Measurements from ENCODE around the gene SLC9C1.

The SLC9C1 gene

GRCh38 chr3:112175646-112176045, 118.4 kb downstream of the SLC9C1 start:
- no peak for DNase-seq

- no peak for DNase-seq
Measured at GRCh38 chr3:112175037-112175436, 119.0 kb downstream of the SLC9C1 start.

DNA sequence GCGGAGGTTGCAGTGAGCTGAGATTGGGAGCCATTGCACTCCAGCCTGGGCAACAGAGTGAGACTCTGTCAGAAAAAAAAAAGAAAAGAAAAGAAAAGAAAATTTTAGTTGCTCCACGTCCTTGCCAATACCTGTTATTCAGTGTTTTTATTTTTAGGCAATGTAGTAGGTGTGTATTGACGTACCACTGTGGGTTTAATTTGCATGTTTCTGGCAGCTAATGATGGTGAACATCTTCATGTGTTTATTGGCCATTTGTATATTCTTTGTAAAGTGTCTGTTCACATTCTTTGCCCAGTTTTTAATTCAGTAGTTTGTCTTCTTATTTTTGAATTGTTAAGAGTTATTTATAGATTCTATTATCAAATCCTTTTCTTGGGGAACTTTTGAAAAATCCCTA, 122.9 kb downstream of the SLC9C1 start:
- no peak for DNase-seq

- no peak for DNase-seq
Measured at GRCh38 chr3:112170046-112170445, 124.0 kb downstream of the SLC9C1 start.

GRCh38 chr3:112167758-112168157, 126.3 kb downstream of the SLC9C1 start:
- no peak for DNase-seq

DNA sequence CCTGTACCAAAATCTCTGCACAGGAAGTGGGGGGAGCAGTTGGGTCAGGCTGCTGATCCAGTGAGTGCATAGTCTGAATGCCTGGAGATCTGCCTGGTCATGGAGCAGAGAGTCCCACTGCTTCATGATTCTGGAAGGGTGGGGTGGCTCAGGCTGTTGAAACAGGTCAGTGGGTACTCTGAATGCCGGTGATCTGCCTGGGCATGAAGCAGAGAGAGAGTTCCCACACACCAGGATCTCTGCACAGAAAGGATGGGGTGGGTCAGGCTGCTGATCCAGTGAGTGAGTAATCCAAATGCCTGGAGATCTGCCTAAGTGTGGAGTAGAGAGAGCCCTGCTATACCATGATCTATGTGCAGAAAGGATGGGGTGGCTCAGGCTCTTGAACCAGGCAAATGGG, 144.9 kb downstream of the SLC9C1 start:
- no peak for DNase-seq

DNA sequence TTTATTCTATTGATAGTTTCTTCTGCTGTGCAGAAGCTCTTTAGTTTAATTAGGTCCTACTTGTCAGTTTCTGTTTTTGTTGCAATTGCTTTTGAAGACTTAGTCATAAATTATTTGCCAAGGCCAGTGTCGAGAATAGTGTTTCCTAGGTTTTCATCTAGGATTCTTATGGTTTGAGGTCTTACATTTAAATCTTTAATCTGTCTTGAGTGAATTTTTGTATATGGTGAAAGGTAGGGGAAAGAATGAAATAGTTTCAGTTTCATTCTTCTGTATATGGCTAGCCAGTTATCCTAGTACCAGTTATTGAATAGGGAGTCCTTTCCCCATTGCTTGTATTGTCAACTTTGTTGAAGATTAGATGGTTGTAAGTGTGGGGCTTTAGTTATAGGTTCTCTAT, 150.3 kb downstream of the SLC9C1 start:
- DNase-seq = no peak

DNA sequence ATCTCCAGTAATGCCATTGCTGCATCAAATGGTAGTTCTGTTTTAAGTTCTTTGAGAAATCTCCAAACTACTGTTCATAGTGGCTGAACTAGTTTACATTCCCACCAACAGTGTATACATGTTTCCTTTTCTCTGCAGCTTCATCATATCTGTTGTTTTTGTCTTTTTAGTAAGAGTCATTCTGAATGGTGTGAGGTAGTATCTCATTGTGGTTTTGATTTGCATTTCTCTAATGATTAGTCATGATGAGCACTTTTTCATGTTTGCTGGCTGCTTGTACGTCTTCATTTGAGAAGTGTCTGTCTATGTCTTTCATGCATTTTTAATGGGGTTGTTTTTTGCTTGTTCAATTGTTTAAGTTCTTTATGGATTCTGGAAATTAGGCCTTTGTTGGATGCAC, 150.8 kb downstream of the SLC9C1 start:
- DNase-seq = no peak

DNA sequence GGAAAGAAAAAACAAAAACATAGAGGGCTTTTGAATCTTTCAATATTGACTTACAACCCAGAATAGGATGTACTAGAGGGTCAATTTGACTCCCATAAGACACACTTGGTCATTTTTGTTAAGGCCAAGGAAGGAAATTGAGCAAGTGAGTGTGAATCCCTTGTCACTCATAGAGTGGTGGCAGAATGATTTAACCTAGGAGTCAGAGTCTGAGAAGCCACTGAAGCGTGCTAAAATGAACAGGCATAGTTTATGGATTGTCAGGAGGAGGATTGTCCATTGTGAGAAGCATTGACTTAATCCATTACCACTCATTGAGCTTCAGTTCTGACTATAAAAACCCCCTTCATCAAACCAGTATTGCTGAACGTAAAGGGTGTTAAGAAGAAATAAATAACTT, 152.7 kb downstream of the SLC9C1 start:
- DNase-seq = no peak

GRCh38 chr3:112140584-112140983, 153.4 kb downstream of the SLC9C1 start:
- DNase-seq = no peak

GRCh38 chr3:112138219-112138969, 155.6 kb downstream of the SLC9C1 start:
- DNase-seq = no peak

DNA sequence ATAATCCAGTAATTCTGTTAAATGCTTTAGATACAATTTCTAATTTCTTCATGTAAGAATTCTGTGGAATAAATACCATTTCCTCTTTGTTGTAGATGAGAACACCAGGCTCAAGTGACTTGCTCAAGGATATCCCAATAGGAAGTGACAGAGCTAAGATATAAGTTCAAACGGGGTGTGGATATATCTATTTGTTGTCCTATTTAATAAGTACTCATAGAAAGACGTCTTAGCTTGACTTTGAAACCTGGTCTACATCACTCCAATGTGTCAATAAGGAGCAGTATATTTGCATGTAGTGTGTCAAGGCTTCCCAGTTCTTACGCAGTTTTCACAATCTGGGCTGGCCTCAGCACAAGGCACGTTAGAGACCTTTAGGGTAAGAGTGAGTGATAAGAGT, 156.2 kb downstream of the SLC9C1 start:
- DNase-seq = no peak

DNA sequence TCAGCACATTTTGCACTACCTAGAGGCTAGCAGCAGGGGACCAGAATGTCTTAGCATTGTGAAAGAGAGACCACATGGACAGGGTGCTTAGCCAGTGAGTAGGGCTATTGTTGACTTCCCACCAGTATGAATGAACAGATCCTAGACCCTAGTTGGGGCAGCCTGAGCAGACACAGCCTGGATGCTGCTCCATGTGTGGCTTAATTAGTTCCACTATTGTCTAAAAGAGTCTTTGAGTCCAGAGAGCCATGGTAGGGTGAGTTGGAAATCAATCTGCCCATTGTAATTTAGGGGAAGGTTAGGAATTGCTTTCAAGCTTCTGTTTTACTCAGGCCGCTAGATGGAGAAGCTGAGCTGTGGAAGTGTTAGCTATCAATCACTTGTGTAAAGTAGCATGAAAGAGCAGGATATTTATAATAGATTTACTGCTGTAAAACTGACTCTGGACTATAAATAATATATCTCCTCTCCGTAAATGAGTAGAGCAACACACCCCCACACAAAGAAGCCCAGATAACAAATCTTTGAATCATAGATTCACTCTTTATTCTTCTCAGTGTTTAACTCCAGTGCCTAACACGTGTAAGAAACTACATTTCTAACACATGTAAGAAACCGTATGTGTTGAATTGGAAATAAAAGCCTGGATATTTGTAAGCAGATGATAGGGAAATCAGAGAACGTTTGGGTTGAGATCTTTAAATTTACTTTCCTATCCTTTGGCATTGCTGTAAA, 156.9 kb downstream of the SLC9C1 start:
- DNase-seq = no peak

- no peak for DNase-seq
Measured at GRCh38 chr3:112136046-112136445, 158.0 kb downstream of the SLC9C1 start.

- no peak for DNase-seq
Measured at GRCh38 chr3:112134335-112135124, 159.5 kb downstream of the SLC9C1 start.

GRCh38 chr3:112133626-112134334, 160.2 kb downstream of the SLC9C1 start:
- no peak for DNase-seq

- DNase-seq = no peak
Measured at GRCh38 chr3:112132975-112133448, 161.0 kb downstream of the SLC9C1 start, which contains the start of gene GCSAM. GCSAM (minus strand) TSS chr3:112133248; CDS start chr3:112133120, 128 bp downstream.

- no peak for DNase-seq
Measured at GRCh38 chr3:112132554-112132953, 161.5 kb downstream of the SLC9C1 start.

DNA sequence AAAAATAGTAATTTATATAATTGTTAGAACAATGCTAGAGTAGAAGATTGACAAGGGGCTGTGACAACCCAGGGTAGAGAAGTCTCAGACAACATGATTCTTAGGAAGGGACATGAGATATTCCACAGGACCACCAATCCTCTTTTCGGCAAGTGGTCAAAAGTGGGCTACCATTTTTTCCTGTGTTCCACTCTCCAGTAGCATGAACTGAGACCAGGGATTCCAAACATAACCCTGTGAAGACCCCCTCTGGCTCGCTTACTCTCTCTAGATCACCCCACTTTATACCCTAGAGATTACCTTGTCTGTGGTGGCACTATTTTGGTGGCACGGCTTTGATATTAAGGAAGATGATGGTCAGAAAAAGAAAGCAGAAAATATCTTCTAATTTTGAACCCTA, 161.9 kb downstream of the SLC9C1 start:
- no peak for DNase-seq

- DNase-seq = no peak
Measured at GRCh38 chr3:112131111-112131510, 162.9 kb downstream of the SLC9C1 start.

GRCh38 chr3:112130638-112130993, 163.4 kb downstream of the SLC9C1 start:
- DNase-seq = no peak

DNA sequence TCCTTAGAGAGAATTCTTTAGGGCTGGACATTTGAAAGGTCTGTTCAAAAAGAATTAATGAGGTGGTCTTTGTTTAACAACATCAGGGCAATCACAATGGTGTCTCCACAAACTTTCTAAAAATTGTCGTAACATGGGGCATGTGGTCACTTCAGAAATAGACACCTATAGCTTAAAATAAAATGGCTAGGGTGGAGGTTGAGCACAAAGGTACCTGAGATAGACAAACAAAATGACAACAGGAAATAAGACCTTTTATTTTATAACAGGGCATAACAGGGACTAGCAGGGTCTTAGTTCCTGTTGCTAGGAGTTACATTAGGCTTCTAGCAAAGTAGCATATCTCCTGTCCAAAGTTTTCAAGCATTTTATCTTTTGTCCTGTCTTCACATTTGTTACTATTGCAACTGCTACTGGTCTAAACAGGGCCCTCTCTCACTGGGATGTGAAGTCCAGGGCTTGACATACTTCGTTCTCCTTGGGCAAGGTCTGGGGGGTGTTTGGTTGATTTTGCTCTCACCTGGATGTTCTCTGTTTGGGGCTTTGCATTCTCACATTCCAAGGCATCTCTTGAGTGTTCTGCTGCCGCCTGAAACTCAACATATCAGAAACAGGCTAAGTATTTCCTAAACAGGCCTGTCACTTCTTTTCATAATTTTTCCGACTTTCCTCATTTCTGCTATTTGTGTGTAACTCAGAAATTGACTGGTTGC, 163.9 kb downstream of the SLC9C1 start:
- no peak for DNase-seq
